Measurements from ENCODE around the gene ZNF492. TPM values are rescaled to one million over a fixed set of nuclear protein-coding genes. Genes with fewer than 3 reads are reported as not detected.

ZNF492 gene
- polyA plus RNA-seq, 3 donors, result 0.01 to 0.22 (median 0.06) TPM

DNA sequence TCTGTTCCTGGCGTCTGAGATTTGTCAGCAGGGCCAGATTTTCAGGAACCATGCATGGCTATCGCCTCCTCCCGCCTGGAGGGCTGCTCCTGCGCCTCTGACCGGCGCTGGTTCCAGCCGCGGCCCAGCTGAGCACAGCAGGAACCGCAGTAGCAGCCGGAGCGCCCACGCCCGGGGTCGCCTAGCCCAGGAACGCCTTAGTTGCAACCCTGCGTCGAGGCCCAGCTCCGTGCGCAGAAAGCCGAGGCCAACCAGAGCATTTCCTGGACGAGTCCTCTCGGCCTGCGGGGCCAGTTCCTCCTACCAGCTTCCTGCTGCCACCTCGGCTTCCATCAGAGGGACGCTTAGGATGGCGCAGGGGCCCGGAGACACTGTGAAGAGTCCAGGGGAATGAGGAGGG is 74.9 kb downstream of the ZNF492 start:
- H3K27ac ChIP-seq (ENCODE audit: low read depth, low read length), result no peak overlapping the region
- WGBS, 3 donors, result 15 to 25% (median 23%) methylated on average over 27 of the region's 27 CpGs

Other genes with a start within 250 kb of the ZNF492 start
- gene ZNF98, start 212.0 kb upstream of the ZNF492 start, polyA plus RNA-seq, result 10 to 100 TPM in 1 of 3 donors, under 1 TPM in 1, not detected in 1; 0.31 to 13.1 TPM
- gene ZNF99, start 149.8 kb downstream of the ZNF492 start, polyA plus RNA-seq, result under 1 TPM in 1 of 3 donors, not detected in 2; 0.01 TPM
- gene ZNF723, start 198.0 kb downstream of the ZNF492 start, polyA plus RNA-seq, result not detected

Measured in adipose tissue (tissue), 3 donors.